Panc1 (cell line): Measurements from ENCODE around the gene DHRS3. TPM values are rescaled to one million over a fixed set of nuclear protein-coding genes. Genes with fewer than 3 reads are reported as not detected.

Source experiments
- ATAC-seq: fragments of 200-7000 bp; cut with Tn5 transposase; 2 replicates; pipeline ENCODE4 v1.9.1; 2020; ENCODE audit warnings: mild to moderate bottlenecking, moderate library complexity
- BruUV-seq: library from RNA; stranded (reverse); fragments of 400-500 nt; replicated peaks from 2 replicates; lab custom pipeline; 2021; lab: Mats Ljungman, UMichigan
- CTCF ChIA-PET: fragments of 300-600 bp; sonication (Branson Sonifier 250); formaldehyde crosslinking; loops from one replicate; lab custom pipeline; 2022; ENCODE audit warnings: antibody characterized with exemption; lab: Charles Lee
- POLR2A ChIA-PET: fragments of 300-600 bp; sonication (Branson Sonifier 250); formaldehyde crosslinking; loops from one replicate; lab custom pipeline; 2022; ENCODE audit warnings: antibody characterized with exemption; lab: Charles Lee
- DNase-seq: peaks from one replicate; pipeline ENCODE4 v3.0.0-alpha.2; 2010; ENCODE audit warnings: low read depth, low spot score
- H3K27ac ChIP-seq: 2 replicates; pipeline ENCODE4 v1.5.1; 2011; ENCODE audit warnings: mild to moderate bottlenecking, low read length, inconsistent platforms
- H3K27me3 ChIP-seq: fragments of 200-500 bp; sonication (Bioruptor generic); 2 replicates; pipeline ENCODE4 v1.6.0; 2014; ENCODE audit warnings: low read length, inconsistent platforms; ENCODE audit not compliant: control insufficient read depth, insufficient read depth
- H3K36me3 ChIP-seq: fragments of 200-500 bp; sonication (Bioruptor generic); 2 replicates; pipeline ENCODE4 v1.5.1; 2014; ENCODE audit warnings: inconsistent platforms, mild to moderate bottlenecking, low read length, moderate library complexity; ENCODE audit not compliant: control insufficient read depth, insufficient read depth
- H3K4me1 ChIP-seq: 2 replicates; pipeline ENCODE4 v1.5.1; 2011; ENCODE audit warnings: inconsistent platforms, mild to moderate bottlenecking, low read length, moderate library complexity; ENCODE audit not compliant: control insufficient read depth, insufficient read depth
- H3K4me3 ChIP-seq, 2 experiments: 2 replicates each; pipeline ENCODE4 v1.5.1; 2011 to 2012; ENCODE audit warnings: low read depth in 2 of 2, low read length in 2 of 2, mild to moderate bottlenecking in 2 of 2, inconsistent platforms in 1 of 2, moderate library complexity in 1 of 2
- H3K9me3 ChIP-seq: fragments of 200-500 bp; sonication (Bioruptor generic); 2 replicates; pipeline ENCODE4 v1.5.1; 2014; ENCODE audit warnings: low read depth, mild to moderate bottlenecking, inconsistent platforms, low read length, moderate library complexity; ENCODE audit not compliant: control insufficient read depth, insufficient read depth
- CTCF ChIP-seq: fragments of 450-650 bp; IDR thresholded peaks from 2 replicates; pipeline ENCODE4 v1.5.1; 2017; ENCODE audit warnings: mild to moderate bottlenecking
- POLR2AphosphoS5 ChIP-seq: IDR thresholded peaks from 2 replicates; pipeline ENCODE4 v1.6.1; 2012; ENCODE audit warnings: mild to moderate bottlenecking, low read depth, low read length, moderate library complexity
- REST ChIP-seq, 2 experiments: IDR thresholded peaks; 2 replicates each; pipeline ENCODE4 v1.6.1; 2011 to 2012; ENCODE audit warnings: low read depth in 2 of 2, control low read depth in 1 of 2, low read length in 1 of 2, mild to moderate bottlenecking in 1 of 2, moderate library complexity in 1 of 2; ENCODE audit not compliant: insufficient read depth in 1 of 2
- SIN3A ChIP-seq: IDR thresholded peaks from 2 replicates; pipeline ENCODE4 v1.6.1; 2012; ENCODE audit warnings: low read depth, mild to moderate bottlenecking, low read length, moderate library complexity, borderline replicate concordance; ENCODE audit not compliant: insufficient read depth
- TCF7L2 ChIP-seq: IDR thresholded peaks from 2 replicates; pipeline ENCODE4 v1.6.1; 2011; ENCODE audit warnings: mild to moderate bottlenecking, low read depth, low read length, inconsistent platforms
- in situ Hi-C: cut with HindIII; loops from 2 replicates; pipeline ENCODE4 v1.10.0; 2016; ENCODE audit warnings: low sequenced_read_pairs, low pct_unique_long_range_greater_than_20kb
- intact Hi-C: fragments of 100-400 bp; cut with micrococcal nuclease; formaldehyde crosslinking; loops from one replicate; pipeline ENCODE4 v1.10.0; 2022; ENCODE audit not compliant: unreplicated experiment
- total RNA-seq: library from RNA; stranded (reverse); gene quantifications from one replicate; pipeline ENCODE4 v1.2.1, GENCODE V29; 2021; ENCODE audit not compliant: unreplicated experiment

DHRS3 gene
- total RNA-seq, 1 experiment from 2014 or later = 113 TPM

DNA sequence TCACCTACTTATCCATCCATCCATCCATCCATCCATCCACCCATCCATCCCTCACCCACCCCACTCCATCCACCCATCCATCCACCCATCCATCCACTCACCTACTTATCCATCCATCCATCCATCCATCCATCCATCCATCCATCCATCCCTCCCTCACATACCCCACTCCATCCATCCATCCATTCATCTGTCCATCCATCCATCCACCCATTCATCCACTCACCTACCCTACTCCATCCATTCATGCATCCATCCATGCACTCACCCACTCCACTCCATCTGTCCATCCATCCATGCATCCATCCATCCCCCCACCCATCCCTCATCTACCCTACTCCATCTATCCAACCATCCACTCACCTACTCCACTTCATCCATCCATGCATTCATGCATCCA is 34.5 kb downstream of the DHRS3 start:
- in situ Hi-C loops = no loop called here
- TF ChIP-seq POLR2AphosphoS5 = no peak
- no peak for TF ChIP-seq REST (IDR thresholded peaks at IDR 0.05; ENCODE audit: insufficient read depth in 1 of 2, low read depth in 2 of 2, low read length in 1 of 2)

DNA sequence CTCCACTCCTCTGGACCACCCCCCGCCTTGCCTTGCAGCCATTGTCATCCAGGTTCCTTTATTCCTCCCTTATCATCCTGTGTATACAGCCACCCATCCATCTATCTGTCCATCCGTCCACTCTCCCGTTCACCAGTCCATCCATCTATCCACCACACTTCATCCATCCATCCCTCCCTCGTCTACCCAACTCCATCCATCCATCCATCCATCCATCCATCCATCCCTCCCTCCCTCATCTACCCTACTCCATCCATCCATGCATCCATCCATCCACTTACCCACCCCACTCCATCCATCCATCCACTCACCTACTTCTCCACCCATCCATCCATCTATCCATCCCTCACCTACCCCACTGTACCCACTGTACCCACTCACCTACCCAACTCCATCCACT is 35.4 kb downstream of the DHRS3 start:
- Histone ChIP-seq H3K9me3 (no peaks in the 10 kb centered on the region), H3K27ac (no peak overlapping the region), H3K4me3 (no peak overlapping the region), H3K27me3 (no peaks in the 10 kb centered on the region), H3K36me3 (0 out of 2 replicates have a peak, but pooled peaks cover 3% of the 10 kb centered on the region), H3K4me1 (peaks cover 40% of the 10 kb centered on the region)
- TF ChIP-seq SIN3A = no peak
- TF ChIP-seq TCF7L2 = no peak
- TF ChIP-seq CTCF = no peak
- TF ChIP-seq POLR2AphosphoS5 = no peak
- TF ChIP-seq REST (IDR thresholded peaks at IDR 0.05; ENCODE audit: insufficient read depth in 1 of 2, low read depth in 2 of 2, low read length in 1 of 2) = no peak
- DNase-seq = no peak
- POLR2A ChIA-PET = interaction anchor here (0.6 kb wide), 1 partner anchor 107 kb away, joined by 4 read pairs; no protein-coding TSS in a partner anchor
- BruUV-seq = no TSS peak
- intact Hi-C loops (no loop called here), in situ Hi-C loops (no loop called here)
- no peak for ATAC-seq
- CTCF ChIA-PET = no interaction called here

More for the DNA sequence above, 34.5 kb downstream of the DHRS3 start:
- H3K27me3 ChIP-seq = no peaks in the 10 kb centered on the region
- DNase-seq (no peak), ATAC-seq (no peak)
- H3K27ac ChIP-seq = no peak overlapping the region
- intact Hi-C loops = no loop called here
- 0 out of 2 replicates have a peak, but pooled peaks cover 3% of the 10 kb centered on the region for H3K36me3 ChIP-seq
- BruUV-seq = no TSS peak
- H3K4me1 ChIP-seq = peaks cover 48% of the 10 kb centered on the region
- ChIA-PET CTCF (no interaction called here), POLR2A (no interaction called here)
- H3K4me3 ChIP-seq = no peak overlapping the region
- H3K9me3 ChIP-seq = no peaks in the 10 kb centered on the region
